ENCODE measurements around the gene SLC16A5.

Gene SLC16A5

DNA sequence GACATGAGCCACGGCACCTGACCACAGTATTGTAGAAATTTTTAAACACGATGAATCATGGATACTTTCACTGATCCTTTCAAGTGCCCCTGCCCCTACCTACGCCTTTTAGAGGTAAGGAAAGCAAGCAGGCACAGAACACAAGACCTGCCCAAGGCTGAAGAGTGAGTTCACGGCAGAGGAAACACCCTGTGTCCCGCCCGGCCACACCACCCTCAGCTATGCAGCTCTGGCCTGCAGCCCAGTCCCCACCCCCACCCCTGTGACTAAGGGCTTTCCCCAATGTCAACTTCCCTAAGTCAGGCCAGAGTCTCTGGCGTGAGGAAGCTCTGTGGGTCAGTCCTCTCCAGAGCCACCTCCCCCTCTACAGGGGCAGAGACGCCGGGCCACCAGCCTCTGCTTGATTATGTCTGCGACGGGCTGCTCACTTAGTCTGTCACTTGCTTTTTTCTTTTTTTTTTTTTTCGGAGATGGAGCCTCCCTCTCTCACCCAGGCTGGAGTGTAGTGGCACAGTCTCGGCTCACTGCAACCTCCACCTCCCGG lies 8.4 kb downstream of the SLC16A5 start:
- DNase-seq (ENCODE audit: low spot score): no peak
- in situ Hi-C loops (cut with MboI; ENCODE audit: low sequenced_read_pairs, unreplicated experiment): no loop called here
- TF ChIP-seq, protein P1, sequence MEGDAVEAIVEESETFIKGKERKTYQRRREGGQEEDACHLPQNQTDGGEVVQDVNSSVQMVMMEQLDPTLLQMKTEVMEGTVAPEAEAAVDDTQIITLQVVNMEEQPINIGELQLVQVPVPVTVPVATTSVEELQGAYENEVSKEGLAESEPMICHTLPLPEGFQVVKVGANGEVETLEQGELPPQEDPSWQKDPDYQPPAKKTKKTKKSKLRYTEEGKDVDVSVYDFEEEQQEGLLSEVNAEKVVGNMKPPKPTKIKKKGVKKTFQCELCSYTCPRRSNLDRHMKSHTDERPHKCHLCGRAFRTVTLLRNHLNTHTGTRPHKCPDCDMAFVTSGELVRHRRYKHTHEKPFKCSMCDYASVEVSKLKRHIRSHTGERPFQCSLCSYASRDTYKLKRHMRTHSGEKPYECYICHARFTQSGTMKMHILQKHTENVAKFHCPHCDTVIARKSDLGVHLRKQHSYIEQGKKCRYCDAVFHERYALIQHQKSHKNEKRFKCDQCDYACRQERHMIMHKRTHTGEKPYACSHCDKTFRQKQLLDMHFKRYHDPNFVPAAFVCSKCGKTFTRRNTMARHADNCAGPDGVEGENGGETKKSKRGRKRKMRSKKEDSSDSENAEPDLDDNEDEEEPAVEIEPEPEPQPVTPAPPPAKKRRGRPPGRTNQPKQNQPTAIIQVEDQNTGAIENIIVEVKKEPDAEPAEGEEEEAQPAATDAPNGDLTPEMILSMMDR (IDR thresholded peaks at IDR 0.05; ENCODE audit: borderline replicate concordance, control extremely low read depth, extremely low read depth, insufficient read depth, missing control alignments): no peak

DNA sequence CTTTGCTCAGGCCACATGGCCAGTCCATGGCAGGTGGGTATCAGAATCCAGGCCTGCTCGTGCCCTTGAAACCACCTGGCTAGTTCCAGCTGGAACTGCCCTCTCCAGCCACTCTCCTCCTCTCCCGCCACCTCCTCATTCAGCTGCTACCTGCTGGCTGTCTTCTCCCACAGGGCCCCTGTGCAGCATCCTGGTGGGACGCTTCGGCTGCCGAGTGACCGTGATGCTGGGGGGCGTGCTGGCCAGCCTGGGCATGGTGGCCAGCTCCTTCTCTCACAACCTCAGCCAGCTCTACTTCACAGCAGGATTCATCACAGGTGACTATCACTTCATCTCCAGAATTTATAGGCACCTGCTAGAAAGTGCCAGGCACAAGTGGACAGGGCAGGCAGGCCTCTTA lies 10.1 kb downstream of the SLC16A5 start:
- TF ChIP-seq, protein P1 (IDR thresholded peaks at IDR 0.05; ENCODE audit: borderline replicate concordance, control extremely low read depth, extremely low read depth, insufficient read depth, missing control alignments): no peak
- no peak for DNase-seq (ENCODE audit: low spot score)
- in situ Hi-C loops (cut with MboI; ENCODE audit: low sequenced_read_pairs, unreplicated experiment): no loop called here

DNA sequence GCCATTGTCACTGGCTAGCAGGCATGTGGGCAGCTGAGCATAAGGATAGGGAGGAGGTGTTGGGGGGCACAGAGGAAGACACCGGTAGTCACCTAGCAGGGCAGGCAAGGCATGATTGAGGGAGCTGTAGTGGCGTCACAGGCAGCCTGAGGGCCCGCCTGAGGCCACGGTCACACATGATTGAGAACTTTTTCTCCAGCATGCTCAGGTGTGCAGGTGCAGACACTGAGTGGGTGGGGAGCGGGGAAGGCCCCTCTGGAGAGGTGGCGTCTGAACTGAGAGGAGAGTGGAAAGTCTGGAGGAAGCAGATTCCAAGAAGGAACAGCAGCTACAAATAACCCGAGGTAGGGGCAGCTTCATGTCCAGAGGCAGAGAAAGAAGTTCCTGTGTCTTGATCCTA lies 11.1 kb downstream of the SLC16A5 start:
- TF ChIP-seq, protein P1 (IDR thresholded peaks at IDR 0.05; ENCODE audit: borderline replicate concordance, control extremely low read depth, extremely low read depth, insufficient read depth, missing control alignments): no peak
- in situ Hi-C loops (cut with MboI; ENCODE audit: low sequenced_read_pairs, unreplicated experiment): no loop called here
- no peak for DNase-seq (ENCODE audit: low spot score)

DNA sequence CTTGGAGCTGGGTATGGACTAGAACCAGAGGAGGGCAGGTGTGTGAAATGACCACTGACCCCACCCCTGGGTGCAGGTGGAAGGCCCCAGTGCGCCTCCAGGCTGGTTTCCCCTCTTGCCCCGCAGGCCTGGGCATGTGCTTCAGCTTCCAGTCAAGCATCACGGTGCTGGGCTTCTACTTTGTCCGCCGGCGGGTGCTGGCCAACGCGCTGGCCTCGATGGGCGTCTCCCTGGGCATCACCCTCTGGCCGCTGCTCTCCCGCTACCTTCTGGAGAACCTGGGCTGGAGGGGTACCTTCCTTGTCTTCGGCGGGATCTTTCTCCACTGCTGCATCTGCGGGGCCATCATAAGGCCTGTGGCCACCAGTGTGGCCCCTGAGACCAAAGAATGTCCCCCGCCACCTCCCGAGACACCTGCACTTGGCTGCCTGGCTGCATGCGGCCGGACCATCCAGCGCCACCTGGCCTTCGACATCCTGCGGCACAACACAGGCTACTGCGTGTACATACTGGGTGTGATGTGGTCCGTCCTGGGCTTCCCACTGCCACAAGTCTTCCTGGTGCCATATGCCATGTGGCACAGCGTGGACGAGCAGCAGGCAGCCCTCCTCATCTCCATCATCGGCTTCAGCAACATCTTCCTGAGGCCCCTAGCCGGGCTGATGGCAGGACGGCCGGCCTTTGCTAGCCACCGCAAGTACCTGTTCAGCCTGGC lies 12.3 kb downstream of the SLC16A5 start:
- TF ChIP-seq, protein P1 (IDR thresholded peaks at IDR 0.05; ENCODE audit: borderline replicate concordance, control extremely low read depth, extremely low read depth, insufficient read depth, missing control alignments): no peak
- no peak for DNase-seq (ENCODE audit: low spot score)
- in situ Hi-C loops (cut with MboI; ENCODE audit: low sequenced_read_pairs, unreplicated experiment): no loop called here

DNA sequence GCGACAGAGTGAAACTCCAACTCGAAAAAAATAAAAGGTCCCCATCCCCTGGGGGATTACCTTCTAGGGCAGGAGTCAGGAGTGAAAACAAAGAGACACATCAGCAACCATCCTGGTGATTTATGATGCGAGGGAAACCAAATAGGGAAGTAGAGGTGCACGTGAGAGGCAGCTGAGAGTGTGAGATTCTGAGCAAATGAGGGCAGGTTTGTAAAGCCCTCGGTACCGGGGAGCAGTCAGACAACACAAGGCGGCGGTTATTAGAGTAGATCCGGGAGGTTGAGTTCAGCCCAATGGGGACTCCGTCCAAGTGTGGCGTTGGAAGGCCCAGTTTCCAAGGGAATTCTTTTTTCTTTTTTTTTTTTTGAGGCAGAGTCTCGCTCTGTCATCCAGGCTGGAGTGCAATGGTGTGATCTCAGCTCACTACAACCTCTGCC lies 14.6 kb downstream of the SLC16A5 start:
- peak; percentile 62 for DNase-seq (ENCODE audit: low spot score)
- TF ChIP-seq, protein P1 (IDR thresholded peaks at IDR 0.05; ENCODE audit: borderline replicate concordance, control extremely low read depth, extremely low read depth, insufficient read depth, missing control alignments): no peak
- in situ Hi-C loops (cut with MboI; ENCODE audit: low sequenced_read_pairs, unreplicated experiment): no loop called here

DNA sequence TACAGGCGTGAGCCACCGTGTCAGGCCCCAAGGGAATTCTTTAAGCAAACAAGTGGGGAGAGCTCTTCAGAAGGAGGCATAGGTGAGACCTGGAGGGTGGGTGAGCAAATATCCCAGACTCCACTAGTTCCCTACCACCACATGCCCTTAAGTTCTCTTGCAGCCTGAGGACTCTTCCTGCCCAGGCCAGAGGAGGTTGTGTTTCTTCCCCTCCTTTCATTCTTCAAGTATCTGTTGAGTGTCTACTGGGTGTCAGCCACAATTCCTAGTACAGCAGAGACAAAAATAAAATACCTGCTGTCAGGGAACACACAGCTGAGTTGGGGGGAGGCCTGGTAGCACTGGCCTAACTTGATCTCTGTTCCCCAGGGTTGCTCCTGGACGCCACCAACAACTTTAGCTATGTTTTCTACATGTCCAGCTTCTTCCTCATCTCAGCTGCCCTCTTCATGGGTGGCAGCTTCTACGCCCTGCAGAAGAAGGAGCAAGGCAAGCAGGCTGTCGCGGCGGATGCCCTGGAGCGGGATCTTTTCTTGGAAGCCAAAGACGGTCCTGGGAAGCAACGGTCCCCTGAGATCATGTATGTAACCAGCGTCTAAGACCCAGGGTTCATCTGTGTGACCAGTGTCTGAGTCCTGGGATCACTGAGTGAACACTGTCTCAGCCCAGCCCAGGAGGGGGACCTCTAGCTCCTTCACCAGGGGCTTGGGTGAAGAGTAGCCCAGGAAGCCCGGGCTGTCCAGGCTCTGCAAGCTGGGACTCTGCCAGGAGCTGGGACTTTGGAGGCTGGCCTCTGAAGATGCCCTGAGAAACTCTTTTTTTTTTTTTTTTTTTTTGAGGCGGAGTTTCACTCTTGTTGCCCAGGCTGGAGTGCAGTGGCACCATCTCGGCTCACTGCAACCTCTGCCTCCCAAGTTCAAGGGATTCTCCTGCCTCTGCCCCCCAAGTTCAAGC lies 16.1 kb downstream of the SLC16A5 start:
- TF ChIP-seq, protein P1 (IDR thresholded peaks at IDR 0.05; ENCODE audit: borderline replicate concordance, control extremely low read depth, extremely low read depth, insufficient read depth, missing control alignments): no peak
- in situ Hi-C loops (cut with MboI; ENCODE audit: low sequenced_read_pairs, unreplicated experiment): no loop called here
- DNase-seq (ENCODE audit: low spot score): no peak
